Naive B cell (primary cell): ENCODE data around the gene UIMC1. TPM values are rescaled to one million over a fixed set of nuclear protein-coding genes. Genes with fewer than 3 reads are reported as not detected.
"Not testable (repeated sequence)": the region's sequence is repeated elsewhere in the genome, so short reads cannot be mapped to it uniquely, and the experiment has no call there.

Experiments used
- ATAC-seq, 2 donors: fragments of 150-1000 bp; cut with Tn5 transposase; 2 replicates each; pipeline ENCODE4 v1.10.0; 2021; ENCODE audit warnings: low read depth in 2 of 2, mild to moderate bottlenecking in 2 of 2, moderate library complexity in 2 of 2
- DNase-seq: peaks from one replicate; pipeline ENCODE4 v3.0.0; 2022
- H3K27ac Mint-ChIP-seq, 6 donors: one replicate each; pipeline ENCODE4 v1.8.0; 2020 to 2022; ENCODE audit warnings: mild to moderate bottlenecking in 6 of 6, mixed read lengths in 6 of 6, moderate library complexity in 5 of 6, inconsistent platforms in 2 of 6
- H3K27me3 Mint-ChIP-seq, 3 donors: one replicate each; pipeline ENCODE4 v1.8.0; 2021 to 2022; ENCODE audit warnings: mixed read lengths in 3 of 3, mild to moderate bottlenecking in 1 of 3
- H3K36me3 Mint-ChIP-seq, 2 donors: one replicate each; pipeline ENCODE4 v1.8.0; 2020 to 2022; ENCODE audit warnings: mixed read lengths in 2 of 2, inconsistent platforms in 1 of 2, mild to moderate bottlenecking in 1 of 2
- H3K4me1 Mint-ChIP-seq, 3 donors: one replicate each; pipeline ENCODE4 v1.8.0; 2020 to 2022; ENCODE audit warnings: mixed read lengths in 3 of 3, inconsistent platforms in 1 of 3, mild to moderate bottlenecking in 1 of 3, moderate library complexity in 1 of 3
- H3K4me3 Mint-ChIP-seq, 8 donors: one replicate each; pipeline ENCODE4 v1.8.0; 2020 to 2022; ENCODE audit warnings: mild to moderate bottlenecking in 8 of 8, mixed read lengths in 8 of 8, moderate library complexity in 8 of 8, inconsistent platforms in 2 of 8
- H3K9me3 Mint-ChIP-seq, 7 donors: one replicate each; pipeline ENCODE4 v1.8.0; 2020 to 2022; ENCODE audit warnings: mixed read lengths in 7 of 7, mild to moderate bottlenecking in 5 of 7, inconsistent platforms in 2 of 7, moderate library complexity in 1 of 7
- polyA plus RNA-seq, 6 donors: library from polyadenylated mRNA; unstranded; fragments of 300-500 nt; fragmentation: Illumina TruSeq; gene quantifications; one replicate each; pipeline ENCODE4 v1.2.3, GENCODE V29; 2021; ENCODE audit warnings: low read depth in 6 of 6

The UIMC1 gene
- polyA plus RNA-seq, 6 donors from 2014 or later = 25.0 to 39.1 (median 32.7) TPM

DNA sequence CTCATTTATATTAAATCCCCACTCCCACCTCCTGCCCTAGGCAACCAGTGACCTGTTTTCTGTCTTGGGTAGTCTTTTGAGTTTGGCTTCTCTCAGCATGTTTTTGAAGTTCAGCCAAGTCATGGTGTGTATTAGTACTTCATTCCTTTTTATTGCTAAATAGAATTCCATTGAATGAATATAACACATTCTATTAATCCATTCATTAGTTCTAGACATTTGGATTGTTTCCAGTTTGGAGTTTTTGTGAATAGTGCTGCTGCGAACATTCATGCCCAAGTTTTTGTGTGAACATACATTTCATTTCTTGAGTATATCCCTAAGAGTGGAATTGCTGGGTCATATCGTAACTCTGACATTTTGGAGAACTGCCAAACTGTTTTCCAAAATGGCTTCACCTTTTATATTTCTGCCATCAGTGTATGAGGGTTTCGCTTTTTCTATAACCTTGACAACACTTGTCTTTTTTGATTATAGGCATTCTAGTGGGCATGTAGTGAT, 18.6 kb upstream of the UIMC1 start:
- no peaks in the 10 kb centered on the region for H3K9me3 Mint-ChIP-seq
- peak overlapping the region in 3 of 8 donors; percentile 17 to 70 (median 47) for H3K4me3 Mint-ChIP-seq
- H3K4me1 Mint-ChIP-seq = peaks cover 34 to 41% (median 38%) of the 10 kb centered on the region in 3 donors
- H3K27ac Mint-ChIP-seq = peak overlapping the region in 2 of 6 donors; percentile 71 to 86
- H3K36me3 Mint-ChIP-seq = peaks cover 4 to 8% of the 10 kb centered on the region in 2 donors
- no peak for ATAC-seq
- H3K27me3 Mint-ChIP-seq = no peaks in the 10 kb centered on the region
- no peak for DNase-seq

DNA sequence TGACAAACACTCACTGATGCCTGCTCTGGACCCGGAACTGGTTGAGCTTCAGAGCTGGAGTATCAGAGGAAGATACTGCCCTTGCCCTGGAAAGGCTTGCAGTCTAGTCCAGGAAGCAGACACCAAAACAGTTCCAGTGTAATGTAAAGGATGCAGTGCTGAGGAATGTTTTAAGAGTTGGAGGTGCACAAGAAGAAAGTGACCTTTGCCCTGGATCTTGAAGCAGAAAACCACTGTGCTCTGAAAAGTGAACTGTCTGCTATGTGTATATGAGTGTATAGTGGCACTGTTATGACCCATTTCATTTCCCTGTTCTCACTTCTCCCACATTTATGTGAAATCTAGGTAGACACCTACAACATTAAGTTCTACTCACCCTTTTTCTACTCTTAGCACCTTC, 18.0 kb upstream of the UIMC1 start:
- H3K27ac Mint-ChIP-seq = peak overlapping the region in 1 of 6 donors; percentile 71
- peak overlapping the region in 6 of 8 donors; percentile 2 to 70 (median 22) for H3K4me3 Mint-ChIP-seq
- peaks cover 37 to 41% (median 38%) of the 10 kb centered on the region in 3 donors for H3K4me1 Mint-ChIP-seq
- peaks cover 4 to 6% of the 10 kb centered on the region in 2 donors for H3K36me3 Mint-ChIP-seq
- ATAC-seq = no peak
- DNase-seq = no peak
- no peaks in the 10 kb centered on the region for H3K9me3 Mint-ChIP-seq
- no peaks in the 10 kb centered on the region for H3K27me3 Mint-ChIP-seq

DNA sequence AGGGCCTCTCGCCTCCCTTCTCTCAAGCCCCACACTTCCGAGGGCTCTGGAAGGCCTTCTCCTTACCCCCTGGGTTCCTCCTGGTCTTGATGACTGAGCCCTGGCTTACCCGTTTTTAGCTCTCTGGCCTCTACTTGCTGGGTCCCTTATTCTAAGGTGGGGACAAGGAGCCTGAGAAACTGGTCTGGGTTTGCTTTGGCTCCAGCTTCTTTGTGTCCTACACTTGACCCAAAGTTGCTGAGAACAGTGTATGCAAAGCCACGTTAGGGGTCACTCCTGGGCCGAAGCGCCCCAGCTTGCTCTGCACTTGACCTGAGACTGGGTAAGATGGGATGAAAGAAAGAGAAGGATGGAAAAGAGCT, 16.7 kb upstream of the UIMC1 start:
- ATAC-seq (peak; percentile 2 to 5), DNase-seq (peak; percentile 3)
- H3K27me3 Mint-ChIP-seq = no peaks in the 10 kb centered on the region
- no peaks in the 10 kb centered on the region for H3K9me3 Mint-ChIP-seq
- H3K4me3 Mint-ChIP-seq = peak overlapping the region; percentile 94 to 100 (median 98)
- peak overlapping the region; percentile 94 to 99 (median 98) for H3K27ac Mint-ChIP-seq
- peaks cover 37 to 41% (median 38%) of the 10 kb centered on the region in 3 donors for H3K4me1 Mint-ChIP-seq
- H3K36me3 Mint-ChIP-seq = peaks cover 0 to 4% of the 10 kb centered on the region in 2 donors

DNA sequence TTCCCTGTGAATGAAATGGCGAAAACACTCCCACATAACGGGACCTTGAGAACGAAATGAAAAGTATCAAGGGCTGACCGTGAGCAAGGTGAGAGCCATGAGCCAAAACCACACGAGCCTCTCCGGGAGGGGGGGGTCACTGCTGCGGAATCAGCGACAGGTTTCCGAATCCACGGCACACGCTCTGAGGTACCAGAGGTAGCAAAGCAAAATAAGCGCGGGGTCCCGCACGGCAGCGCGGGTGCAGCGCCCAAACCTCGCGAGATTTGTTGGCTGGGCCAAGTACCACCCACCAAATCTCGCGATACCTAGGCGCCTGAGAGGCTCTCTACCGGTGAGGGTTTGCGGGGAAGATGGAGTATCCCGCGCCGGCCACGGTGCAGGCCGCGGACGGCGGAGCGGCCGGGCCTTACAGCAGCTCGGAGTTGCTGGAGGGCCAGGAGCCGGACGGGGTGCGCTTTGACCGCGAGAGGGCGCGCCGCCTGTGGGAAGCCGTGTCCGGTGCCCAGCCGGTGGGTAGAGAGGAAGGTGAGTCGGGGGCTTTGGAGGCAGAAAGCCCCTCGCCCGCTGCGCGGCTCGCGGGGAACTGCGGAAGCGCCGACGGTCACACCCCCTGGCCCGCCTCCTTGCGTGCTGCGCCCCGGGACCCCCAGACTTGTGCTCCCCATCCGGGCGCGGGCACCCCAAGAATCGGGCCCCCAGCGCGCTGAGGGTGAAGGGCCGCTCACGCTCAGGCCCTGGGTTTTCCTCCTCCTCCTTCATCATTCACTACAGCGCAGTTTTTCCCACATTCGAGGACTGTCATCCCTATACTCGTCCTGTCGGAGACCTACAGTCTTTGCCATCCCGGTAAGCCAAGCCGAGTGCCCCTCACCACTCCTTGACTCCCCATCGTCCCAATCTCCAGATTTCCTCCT, 16.1 kb upstream of the UIMC1 start, which contains the start of gene ZNF346:
ZNF346 (plus strand) TSS at position 311 of the 917 bp plus-strand sequence; CDS start at position 354, 43 bp downstream.
- Mint-ChIP-seq H3K9me3 (no peaks in the 10 kb centered on the region), H3K36me3 (peaks cover 0 to 4% of the 10 kb centered on the region in 2 donors), H3K4me1 (peaks cover 37 to 41% (median 38%) of the 10 kb centered on the region in 3 donors), H3K4me3 (peak within 1 kb of the TSS; percentile 94 to 100 (median 98)), H3K27me3 (no peaks in the 10 kb centered on the region), H3K27ac (peak within 1 kb of the TSS; percentile 94 to 99 (median 98))
- peak; percentile 89 for DNase-seq
- peak; percentile 95 to 96 for ATAC-seq

DNA sequence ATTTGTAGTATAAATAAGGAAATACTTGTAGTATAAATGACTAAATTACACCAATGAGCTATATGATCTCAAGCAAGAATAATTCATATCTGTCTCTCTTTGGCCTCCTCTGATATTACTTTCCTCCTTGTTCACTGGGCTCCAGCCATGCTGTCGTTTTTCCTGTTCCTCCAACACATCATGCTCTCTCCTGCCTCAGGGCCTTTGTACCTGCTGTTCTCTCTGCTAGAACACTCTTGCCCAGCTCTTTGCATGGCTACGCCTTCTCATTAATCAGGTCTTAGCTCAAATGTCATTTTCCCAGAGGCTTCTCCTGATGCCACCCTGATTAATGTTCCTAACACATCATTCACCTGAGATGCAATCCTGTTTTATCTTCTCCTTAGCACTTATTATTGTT, 13.5 kb upstream of the UIMC1 start:
- Mint-ChIP-seq H3K4me1 (peaks cover 29 to 36% (median 34%) of the 10 kb centered on the region in 3 donors), H3K27me3 (no peaks in the 10 kb centered on the region), H3K9me3 (no peaks in the 10 kb centered on the region), H3K36me3 (no peaks in the 10 kb centered on the region), H3K27ac (peak overlapping the region in 1 of 6 donors; percentile 40), H3K4me3 (peak overlapping the region in 2 of 8 donors; percentile 1 to 59)
- ATAC-seq = no peak
- no peak for DNase-seq

DNA sequence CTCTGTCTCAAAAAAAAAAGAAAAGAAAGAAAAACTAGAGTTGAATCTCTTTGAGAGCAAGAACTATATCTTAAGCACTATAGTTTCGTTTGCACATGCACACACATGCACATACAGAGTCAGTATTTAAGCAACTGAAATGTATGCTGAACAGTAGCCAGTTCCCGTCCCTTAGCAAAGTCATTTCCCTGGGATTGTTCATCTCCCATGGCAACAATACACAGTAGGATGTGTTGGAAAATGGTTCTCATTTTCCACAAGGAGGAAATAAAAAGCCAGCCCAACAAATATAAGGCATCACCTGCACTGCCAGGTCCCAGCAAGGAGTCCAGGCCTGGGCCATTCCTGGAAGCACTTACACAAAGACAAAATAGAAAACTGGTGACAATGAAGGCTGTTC, 11.8 kb upstream of the UIMC1 start:
- DNase-seq (no peak), ATAC-seq (no peak)
- Mint-ChIP-seq H3K27me3 (no peaks in the 10 kb centered on the region), H3K4me3 (no peak overlapping the region), H3K4me1 (peaks cover 17 to 21% (median 20%) of the 10 kb centered on the region in 3 donors), H3K36me3 (no peaks in the 10 kb centered on the region), H3K9me3 (no peaks in the 10 kb centered on the region), H3K27ac (no peak overlapping the region)

DNA sequence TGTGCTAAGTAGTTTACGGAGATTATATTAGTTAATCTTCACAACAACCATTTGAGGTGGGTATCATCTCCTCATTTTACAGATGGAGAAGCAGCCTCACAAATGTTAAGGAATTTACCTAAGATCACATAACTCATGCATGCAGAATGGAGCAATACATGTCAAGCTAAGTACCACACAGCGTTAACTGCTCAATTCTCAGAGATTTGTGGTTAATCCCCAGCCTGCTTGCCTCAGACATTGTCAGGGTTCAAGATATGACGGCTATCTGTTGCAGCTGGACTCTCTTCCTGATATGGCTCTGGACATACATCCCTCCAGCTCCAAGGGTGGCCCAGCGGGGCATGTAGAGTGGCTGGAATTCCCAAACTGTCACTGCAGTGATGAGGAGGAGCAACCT, 8.6 kb upstream of the UIMC1 start:
- peak overlapping the region in 1 of 6 donors; percentile 32 for H3K27ac Mint-ChIP-seq
- H3K36me3 Mint-ChIP-seq = no peaks in the 10 kb centered on the region
- H3K4me1 Mint-ChIP-seq = peaks cover 0 to 2% (median 0%) of the 10 kb centered on the region in 3 donors
- H3K9me3 Mint-ChIP-seq = no peaks in the 10 kb centered on the region
- no peaks in the 10 kb centered on the region for H3K27me3 Mint-ChIP-seq
- no peak for ATAC-seq
- no peak for DNase-seq
- peak overlapping the region in 1 of 8 donors; percentile 54 for H3K4me3 Mint-ChIP-seq

DNA sequence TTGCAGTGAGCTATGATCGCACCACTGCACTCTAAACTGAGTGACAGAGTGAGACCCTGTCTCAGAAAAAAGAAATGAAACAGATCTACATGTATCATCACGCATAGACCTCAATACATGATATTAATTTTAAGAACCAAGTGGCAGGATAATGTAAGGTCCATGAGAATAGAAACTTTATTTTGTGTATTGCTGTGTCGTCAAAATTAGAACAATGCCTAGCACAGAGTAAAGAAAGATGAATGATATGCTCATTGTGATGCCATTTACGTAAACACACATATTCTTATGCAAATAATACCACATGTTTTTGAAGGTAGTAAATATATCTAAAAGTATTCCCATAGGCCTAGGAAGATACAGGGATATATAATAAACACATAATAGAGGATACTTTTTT, 3.6 kb upstream of the UIMC1 start:
- no peaks in the 10 kb centered on the region for H3K36me3 Mint-ChIP-seq
- H3K4me1 Mint-ChIP-seq = peaks cover 7 to 14% (median 10%) of the 10 kb centered on the region in 3 donors
- H3K9me3 Mint-ChIP-seq = peaks cover 0 to 5% (median 4%) of the 10 kb centered on the region in 7 donors
- DNase-seq = no peak
- no peak for ATAC-seq
- H3K4me3 Mint-ChIP-seq = peak overlapping the region in 1 of 8 donors; percentile 54
- no peaks in the 10 kb centered on the region for H3K27me3 Mint-ChIP-seq
- H3K27ac Mint-ChIP-seq = no peak overlapping the region

DNA sequence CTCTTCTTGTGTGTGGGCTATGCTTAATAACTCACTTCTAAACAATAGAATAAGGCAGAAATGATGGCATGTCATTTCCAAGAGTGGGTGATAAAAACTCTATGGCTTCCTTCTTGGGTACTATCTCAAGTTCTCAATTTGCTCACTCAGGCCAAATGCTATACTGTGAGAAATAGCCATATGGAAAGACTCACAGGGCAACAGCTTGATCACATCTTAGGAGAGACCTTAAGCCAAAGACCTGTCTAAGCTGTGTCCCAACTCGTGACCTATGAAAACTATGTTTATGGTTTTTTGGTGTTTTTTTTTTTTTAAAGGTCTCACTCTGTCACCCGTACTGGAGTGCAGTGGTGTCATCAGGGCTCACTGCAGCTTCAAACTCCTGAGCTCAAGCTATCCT, 2.1 kb upstream of the UIMC1 start:
- DNase-seq (no peak), ATAC-seq (no peak)
- H3K27ac Mint-ChIP-seq = peak overlapping the region in 1 of 6 donors; percentile 64
- H3K4me3 Mint-ChIP-seq = peak overlapping the region in 2 of 8 donors; percentile 81 to 91
- H3K36me3 Mint-ChIP-seq = no peaks in the 10 kb centered on the region
- H3K9me3 Mint-ChIP-seq = peaks cover 0 to 5% (median 4%) of the 10 kb centered on the region in 7 donors
- no peaks in the 10 kb centered on the region for H3K27me3 Mint-ChIP-seq
- peaks cover 10 to 29% (median 15%) of the 10 kb centered on the region in 3 donors for H3K4me1 Mint-ChIP-seq

DNA sequence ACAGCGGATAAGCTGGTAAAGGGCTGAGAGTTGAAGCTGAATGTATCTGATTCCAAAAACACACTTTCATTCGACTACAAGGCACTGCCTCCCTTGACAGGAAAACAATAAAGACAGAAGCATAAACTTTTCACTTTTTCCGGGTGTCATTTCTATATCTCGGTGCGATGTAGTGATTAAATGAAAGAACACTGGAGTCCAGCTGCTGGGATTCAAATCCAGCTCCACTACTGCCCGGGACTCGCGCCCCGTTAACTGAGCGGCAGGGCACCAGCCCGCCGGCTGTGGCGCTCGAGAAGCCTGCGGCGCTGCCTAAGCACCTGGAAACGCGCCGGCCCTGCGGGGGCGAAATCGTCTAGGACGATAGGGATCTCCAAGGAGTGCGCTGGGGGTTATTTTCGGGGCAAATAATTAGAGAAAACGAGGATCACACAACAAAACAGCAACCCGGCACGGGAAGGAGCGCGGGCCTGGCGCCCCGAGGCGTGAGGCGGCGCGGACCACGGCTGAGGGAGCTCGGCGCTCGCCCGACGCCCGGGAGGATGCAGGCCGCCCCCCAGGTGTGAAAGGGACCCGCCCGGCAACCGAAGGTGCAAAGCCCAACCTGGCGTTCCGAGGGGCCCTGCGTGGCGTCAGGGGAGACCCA, 837 bp downstream of the UIMC1 start:
- peaks cover 20 to 41% (median 31%) of the 10 kb centered on the region in 3 donors for H3K4me1 Mint-ChIP-seq

DNA sequence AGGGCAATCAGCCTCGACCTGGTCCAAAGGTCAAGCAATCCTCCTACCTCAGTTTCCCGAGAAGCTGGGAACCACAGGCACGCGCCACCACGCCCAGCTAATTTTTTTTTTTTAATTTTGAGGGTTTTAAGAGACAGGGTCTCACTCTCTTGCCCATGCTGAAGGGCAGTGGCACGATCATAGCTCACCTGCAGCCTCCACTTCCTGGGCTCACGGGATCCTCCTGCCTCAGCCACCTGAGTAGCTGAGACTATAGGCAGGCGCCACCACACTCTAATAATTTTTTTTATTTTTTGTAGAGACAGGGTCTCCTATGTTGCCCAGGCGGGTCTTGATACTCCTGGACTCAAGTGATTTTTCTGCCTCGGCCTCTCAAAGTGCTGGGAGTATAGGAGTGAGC, 1.6 kb downstream of the UIMC1 start:
- peak overlapping the region; percentile 91 to 97 (median 96) for H3K4me3 Mint-ChIP-seq
- DNase-seq = no peak
- no peaks in the 10 kb centered on the region for H3K36me3 Mint-ChIP-seq
- no peaks in the 10 kb centered on the region for H3K27me3 Mint-ChIP-seq
- peaks cover 20 to 48% (median 37%) of the 10 kb centered on the region in 3 donors for H3K4me1 Mint-ChIP-seq
- H3K27ac Mint-ChIP-seq = peak overlapping the region in 2 of 6 donors; percentile 58 to 62
- H3K9me3 Mint-ChIP-seq = peaks cover 0 to 5% (median 4%) of the 10 kb centered on the region in 7 donors
- ATAC-seq = no peak

More for the DNA sequence above, 837 bp downstream of the UIMC1 start:
- Mint-ChIP-seq H3K27me3 (no peaks in the 10 kb centered on the region), H3K9me3 (peaks cover 0 to 5% (median 4%) of the 10 kb centered on the region in 7 donors), H3K27ac (peak overlapping the region; percentile 58 to 98 (median 93)), H3K4me3 (peak overlapping the region; percentile 91 to 97 (median 96)), H3K36me3 (no peaks in the 10 kb centered on the region)
- DNase-seq = peak; percentile 61
- ATAC-seq = peak; percentile 69 to 72

DNA sequence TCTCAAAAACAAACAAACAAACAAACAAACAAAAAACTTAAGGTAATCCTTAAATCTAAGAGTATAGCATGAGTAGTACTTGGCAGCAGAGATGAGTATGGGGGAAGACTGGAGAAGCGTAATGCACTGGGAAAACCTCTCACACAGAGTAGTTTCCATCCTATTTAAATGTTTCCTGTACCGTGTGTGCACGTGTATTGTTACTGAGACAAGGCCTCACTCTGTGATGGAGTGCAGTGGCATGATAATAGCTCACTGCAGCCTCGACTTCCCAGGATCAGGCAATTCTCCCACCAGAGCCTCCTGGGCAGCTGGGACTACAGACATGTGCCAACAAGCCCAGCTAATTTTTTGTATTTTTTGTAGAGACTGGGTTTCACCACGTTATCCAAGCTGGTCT, 2.9 kb downstream of the UIMC1 start:
- Mint-ChIP-seq H3K4me3 (peak overlapping the region in 4 of 8 donors; percentile 23 to 82 (median 29)), H3K4me1 (peaks cover 24 to 58% (median 45%) of the 10 kb centered on the region in 3 donors), H3K27me3 (no peaks in the 10 kb centered on the region), H3K9me3 (peaks cover 0 to 5% (median 4%) of the 10 kb centered on the region in 7 donors), H3K27ac (peak overlapping the region in 2 of 6 donors; percentile 24 to 70), H3K36me3 (no peaks in the 10 kb centered on the region)
- no peak for DNase-seq
- ATAC-seq = no peak

DNA sequence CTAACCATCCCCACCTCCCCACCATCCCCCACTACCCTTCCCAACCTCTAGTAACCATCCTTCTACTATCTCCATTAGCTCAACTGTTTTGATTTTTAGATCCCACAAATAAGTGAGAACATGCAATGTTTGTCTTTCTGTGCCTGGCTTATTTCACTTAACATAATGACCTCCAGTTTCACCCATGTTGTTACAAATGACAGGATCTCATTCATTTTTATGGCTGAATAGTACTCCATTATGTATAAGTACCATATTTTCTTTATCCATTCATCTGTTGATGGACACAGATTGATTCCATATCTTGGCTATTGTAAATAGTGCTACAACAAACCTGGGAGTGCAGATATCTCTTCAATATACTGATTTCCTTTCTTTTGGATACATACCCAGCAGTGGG, 7.1 kb downstream of the UIMC1 start:
- peak overlapping the region in 1 of 6 donors; percentile 72 for H3K27ac Mint-ChIP-seq
- H3K4me1 Mint-ChIP-seq = peaks cover 41 to 76% (median 69%) of the 10 kb centered on the region in 3 donors
- not testable (repeated sequence) for H3K36me3 Mint-ChIP-seq, H3K4me3 Mint-ChIP-seq, DNase-seq, ATAC-seq, H3K9me3 Mint-ChIP-seq, H3K27me3 Mint-ChIP-seq
